Measurements from ENCODE around the gene YIF1A.

The YIF1A gene

DNA sequence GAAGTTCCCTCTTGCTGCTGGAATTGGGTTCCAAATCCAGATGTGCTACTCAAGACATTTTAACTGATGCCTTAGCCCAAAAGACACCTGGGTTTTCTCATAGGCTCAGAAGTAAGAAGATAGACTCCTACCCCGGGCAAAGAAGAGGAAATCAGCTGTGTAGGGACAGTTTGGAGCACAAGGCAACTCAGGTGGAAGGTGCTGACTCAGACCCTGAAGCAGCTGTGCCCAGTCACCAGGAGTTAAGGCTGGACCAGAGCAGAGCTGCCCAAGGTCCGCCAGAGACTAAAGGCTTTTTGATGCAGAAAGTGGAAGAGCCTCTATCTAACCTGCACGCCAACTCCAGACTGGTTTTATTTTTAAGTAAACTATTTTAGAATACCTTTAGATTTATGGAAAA is 41.1 kb downstream of the YIF1A start:
- DNase-seq (ENCODE audit: low spot score) (no peak), FAIRE-seq (no peak)

DNA sequence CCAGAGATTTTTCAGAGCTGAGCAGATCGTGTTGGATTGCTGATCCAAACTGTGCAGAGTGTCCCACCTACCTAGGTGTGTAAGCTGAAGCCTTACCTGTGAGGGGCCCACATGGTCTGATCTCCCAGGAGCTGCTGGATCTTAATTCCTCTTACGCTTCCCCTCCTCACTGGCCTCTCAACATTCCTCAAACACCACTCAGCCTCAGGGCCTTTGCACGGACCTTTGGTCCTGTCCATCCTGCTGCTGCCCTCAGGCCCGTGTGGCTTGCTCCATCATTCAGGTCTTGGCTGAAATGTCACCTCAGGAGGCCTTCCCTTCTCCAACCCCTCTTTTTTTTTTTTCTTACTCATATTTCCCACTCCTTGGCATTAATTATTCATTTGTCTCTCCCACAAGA is 41.6 kb downstream of the YIF1A start:
- DNase-seq (ENCODE audit: low spot score) (no peak), FAIRE-seq (no peak)

DNA sequence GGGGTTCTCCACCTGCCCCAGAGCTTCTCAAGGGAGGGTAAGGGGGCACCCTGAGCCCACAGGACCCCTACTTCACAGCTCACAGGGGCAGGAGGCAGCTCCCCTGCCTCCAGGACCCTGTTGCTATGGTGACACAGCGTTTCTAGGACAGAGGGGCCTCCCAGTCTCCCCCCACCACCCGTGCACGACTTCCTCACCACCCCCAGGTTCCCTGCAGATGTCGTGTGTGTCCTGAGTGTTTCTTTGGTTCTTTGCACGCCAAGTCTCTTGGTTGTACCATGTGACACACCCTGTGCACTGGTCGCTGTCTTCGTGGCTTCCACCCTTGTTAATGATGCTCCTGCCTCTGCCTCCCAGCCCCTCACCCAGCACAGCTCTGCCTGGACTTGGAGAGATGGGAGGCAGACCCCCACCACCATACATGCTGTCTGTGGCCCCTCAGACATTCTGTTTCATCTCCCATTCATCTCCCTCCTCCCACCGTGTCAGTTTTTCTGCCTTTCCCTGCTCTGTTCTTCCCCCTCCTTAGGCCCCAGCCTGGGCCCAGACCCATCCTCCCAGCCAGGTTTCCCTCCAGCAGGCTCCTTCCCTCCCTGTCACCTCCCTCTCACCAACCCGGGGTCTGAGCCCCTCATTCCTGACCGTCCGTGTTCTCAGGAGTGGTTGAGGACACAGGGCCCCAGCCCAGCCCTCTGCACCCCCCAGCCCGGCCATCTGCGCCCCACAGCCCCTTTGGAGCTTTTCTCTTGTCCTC is 45.0 kb downstream of the YIF1A start:
- DNase-seq (ENCODE audit: low spot score): no peak
- FAIRE-seq: no peak

DNA sequence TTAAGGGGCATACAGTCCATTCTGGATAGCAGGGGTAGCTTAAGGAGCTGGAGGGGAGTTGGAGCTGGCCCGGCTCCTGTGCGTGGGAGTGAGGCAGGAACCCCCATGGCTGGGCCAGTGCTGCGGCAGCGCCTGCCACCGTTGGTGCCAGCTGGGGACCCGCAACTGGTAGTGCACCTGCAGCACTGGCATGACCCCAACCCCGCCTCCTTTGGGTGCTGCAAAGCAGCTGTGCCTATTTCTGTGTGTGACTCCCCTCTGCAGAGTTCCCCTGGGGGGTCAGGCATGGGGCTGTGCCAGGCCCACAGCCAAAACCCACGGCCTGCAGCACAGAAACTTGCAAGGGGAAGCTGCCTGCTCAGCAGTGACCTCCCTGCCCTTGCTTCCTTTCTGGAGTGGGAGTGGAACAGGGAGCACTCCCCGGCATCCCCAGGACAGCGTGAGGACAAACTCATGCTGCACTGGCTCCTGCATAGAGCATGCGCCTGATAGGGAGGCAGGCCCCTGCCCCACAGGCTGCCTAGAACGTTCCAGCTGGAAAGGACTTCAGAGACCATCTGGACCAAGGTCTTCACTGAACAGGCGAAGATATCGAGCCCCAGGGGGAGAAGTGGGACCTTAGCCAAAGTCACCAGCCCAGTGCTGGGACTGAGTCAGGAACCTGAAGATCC is 46.7 kb downstream of the YIF1A start:
- DNase-seq (ENCODE audit: low spot score) (no peak), FAIRE-seq (no peak)

DNA sequence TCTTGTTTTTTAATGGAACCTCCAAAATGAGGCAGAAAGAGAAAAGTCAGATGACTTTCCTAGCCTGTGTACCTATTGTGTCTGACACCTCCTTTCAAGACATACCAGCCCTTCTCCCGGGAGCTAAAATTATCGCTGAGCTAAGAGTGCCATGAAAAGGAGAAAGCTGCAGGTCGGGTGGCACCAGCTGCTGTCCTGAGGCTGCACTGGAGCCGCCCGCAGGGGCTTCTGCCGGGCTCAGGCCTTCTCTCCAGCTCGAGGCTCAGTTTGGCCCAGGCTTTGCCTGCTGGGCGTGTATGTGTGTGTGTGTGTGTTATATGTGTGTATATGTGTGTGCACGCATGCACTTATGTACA is 48.2 kb downstream of the YIF1A start:
- FAIRE-seq (no peak), DNase-seq (ENCODE audit: low spot score) (no peak)

DNA sequence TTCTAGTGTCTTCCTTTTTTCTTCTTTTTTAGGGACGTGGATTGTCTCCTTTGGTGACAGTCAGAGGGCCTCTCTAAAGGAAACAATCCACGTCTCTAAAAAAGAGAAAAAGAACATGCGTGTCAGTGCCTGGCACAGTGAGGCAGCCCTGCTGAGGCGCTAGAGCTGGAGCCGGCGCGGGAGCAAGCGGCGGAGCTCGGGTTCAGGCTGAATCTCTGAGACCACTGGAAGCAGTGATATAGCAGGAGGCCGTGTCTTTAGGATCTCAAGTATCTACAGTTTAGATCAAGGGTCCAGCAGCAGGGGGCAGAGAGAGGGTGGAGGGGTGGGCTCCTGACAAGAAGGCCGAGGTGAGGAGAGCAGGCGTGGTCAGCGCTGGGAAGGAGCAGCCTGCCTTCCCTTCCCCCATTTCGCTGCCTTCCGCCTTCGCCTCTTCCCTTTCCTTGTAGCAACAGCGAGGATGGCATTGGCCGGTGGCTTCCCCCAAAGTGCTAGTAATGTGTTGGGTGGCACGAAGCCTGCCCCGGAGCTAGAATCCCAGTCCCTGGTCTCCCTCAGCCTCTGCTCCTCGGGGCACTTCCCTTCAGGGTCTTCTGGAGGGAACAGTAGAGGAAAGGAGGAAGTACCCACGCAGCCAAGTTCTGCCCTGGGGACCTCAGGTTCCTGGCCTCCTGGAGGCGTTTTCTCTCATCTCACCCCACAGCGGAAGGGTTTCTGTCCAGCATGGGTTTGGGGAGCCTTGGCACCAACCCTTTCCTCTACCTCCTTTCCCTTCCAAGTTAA is 48.8 kb downstream of the YIF1A start:
- no peak for DNase-seq (ENCODE audit: low spot score)
- no peak for FAIRE-seq

DNA sequence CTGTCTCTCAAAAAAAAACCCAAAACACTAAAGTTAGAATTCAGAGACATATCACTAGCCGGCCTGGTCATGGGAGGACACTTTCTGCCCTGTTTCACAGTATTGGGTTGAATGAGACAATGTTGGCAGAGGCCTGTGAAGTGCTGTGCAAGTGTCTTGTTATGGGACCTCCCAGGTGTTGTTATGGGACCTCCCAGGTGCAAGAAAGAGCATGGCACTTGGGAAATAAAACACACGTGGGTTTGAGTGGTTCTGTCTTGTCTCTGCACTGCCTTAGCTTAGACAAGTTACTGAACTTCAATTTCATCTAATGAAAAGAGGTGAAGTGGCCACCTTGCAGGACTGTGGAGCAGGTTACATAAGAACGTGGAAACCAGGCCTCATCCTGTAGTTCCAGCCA is 49.4 kb downstream of the YIF1A start:
- DNase-seq (ENCODE audit: low spot score) (no peak), FAIRE-seq (no peak)

DNA sequence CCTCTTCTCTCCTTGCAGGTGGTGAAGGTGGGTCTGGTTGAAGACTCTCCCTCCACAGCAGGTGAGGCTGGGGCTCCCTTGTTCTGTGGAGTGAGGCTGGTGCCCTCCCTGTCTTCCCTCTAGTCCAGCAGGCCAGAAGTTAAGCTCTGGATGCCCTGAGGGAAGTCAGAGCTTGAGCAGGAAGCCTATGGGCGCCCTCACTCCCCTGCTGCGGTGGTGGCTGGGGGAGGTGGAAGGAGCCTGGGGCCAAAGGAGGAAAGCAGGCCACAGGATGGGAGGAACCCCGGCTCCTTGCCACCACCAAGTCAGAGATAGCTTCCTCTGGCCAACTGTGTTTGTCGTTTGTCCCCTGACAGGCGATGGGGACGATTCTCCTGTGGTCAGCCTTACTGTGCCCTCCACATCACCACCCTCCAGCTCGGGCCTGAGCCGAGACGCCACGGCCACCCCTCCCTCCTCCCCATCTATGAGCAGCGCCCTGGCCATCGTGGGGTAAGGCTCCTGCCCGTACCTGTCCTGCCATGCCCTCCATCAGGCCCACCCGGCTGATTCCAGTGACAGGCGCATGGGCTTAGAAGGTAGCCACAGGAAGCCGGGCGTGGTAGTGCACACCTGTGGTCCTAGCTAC is 50.0 kb downstream of the YIF1A start:
- FAIRE-seq (no peak), DNase-seq (ENCODE audit: low spot score) (no peak)

DNA sequence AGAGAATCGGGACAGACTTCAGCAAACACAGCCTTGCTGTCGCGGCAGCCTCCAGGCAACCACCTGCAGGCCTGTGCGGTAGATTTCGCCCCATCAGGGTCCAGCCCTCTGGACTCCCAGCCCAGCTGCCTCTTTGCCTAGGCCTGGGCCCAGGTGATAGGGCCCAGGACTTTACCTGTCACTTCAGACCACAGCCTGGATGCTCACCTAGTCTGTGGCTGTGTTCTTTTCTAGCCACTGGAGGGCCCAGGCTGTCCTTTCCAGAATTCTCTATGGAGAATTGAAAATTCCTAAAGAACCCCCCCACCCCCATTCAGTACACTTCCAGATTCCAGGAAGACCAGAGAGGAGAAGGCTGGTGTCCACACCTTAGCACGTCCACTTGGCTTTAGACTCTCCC is 51.1 kb downstream of the YIF1A start:
- DNase-seq (ENCODE audit: low spot score) (no peak), FAIRE-seq (no peak)

DNA sequence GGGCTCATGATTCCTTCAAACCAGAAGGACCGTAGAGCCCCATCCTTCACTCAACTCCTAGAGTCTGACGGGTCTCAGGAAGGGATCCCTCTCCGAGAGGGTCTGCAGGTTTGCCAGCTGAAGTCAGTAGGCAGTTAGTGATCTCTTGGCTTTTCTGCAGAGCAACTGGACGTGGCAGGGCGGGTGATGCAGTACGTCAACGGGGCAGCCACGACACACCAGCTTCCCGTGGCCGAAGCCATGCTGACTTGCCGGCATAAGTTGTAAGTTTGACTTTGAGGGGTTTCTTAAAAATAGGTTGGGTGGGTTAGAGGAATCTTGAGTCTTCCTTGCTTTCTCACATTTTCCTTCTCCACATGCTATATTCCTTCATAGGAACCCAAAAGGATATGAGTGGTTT is 53.8 kb downstream of the YIF1A start:
- no peak for FAIRE-seq
- DNase-seq (ENCODE audit: low spot score): no peak

Data from urothelium cell line (cell line).